ENCODE data around the gene MDK.
"Not testable (repeated sequence)": the region's sequence is repeated elsewhere in the genome, so short reads cannot be mapped to it uniquely, and the experiment has no call there.

The MDK gene

GRCh38 chr11:46366260-46366659 is 15.2 kb upstream of the MDK start:
- DNase-seq (ENCODE audit: low read depth in 1 of 2, low spot score in 1 of 2): no peak
- in situ Hi-C loops (cut with HindIII; ENCODE audit: low pct_unique_long_range_greater_than_20kb, low sequenced_read_pairs): no loop called here
- TF ChIP-seq JUND (IDR thresholded peaks at IDR 0.05; ENCODE audit: low read depth): no peak

- no peak for TF ChIP-seq JUND (IDR thresholded peaks at IDR 0.05; ENCODE audit: low read depth)
- in situ Hi-C loops (cut with HindIII; ENCODE audit: low pct_unique_long_range_greater_than_20kb, low sequenced_read_pairs): no loop called here
- no peak for DNase-seq (ENCODE audit: low read depth in 1 of 2, low spot score in 1 of 2)
These were observed 14.8 kb upstream of the MDK start for GRCh38 chr11:46366661-46367161.

- DNase-seq (ENCODE audit: low read depth in 1 of 2, low spot score in 1 of 2): no peak
- TF ChIP-seq JUND (IDR thresholded peaks at IDR 0.05; ENCODE audit: low read depth): no peak
- in situ Hi-C loops (cut with HindIII; ENCODE audit: low pct_unique_long_range_greater_than_20kb, low sequenced_read_pairs): no loop called here
These were observed 14.1 kb upstream of the MDK start for GRCh38 chr11:46367244-46367915.

DNA sequence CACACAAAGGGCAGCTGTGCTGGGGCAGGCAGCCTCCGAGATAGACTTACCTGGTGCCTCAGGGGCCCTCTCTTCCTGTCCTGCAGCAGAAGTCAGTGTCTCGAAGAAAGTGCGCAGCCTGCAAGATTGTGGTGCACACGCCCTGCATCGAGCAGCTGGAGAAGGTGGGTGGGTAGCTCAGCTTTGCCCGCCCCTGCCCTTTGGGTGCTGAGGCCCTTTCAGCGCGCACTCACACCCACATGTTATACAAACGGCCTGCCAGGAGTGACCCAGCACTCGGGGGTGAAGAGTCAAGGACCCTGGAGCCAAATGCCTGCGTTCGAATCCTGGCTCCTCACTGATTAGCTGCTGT is 13.6 kb upstream of the MDK start:
- no peak for DNase-seq (ENCODE audit: low read depth in 1 of 2, low spot score in 1 of 2)
- no peak for TF ChIP-seq JUND (IDR thresholded peaks at IDR 0.05; ENCODE audit: low read depth)
- in situ Hi-C loops (cut with HindIII; ENCODE audit: low pct_unique_long_range_greater_than_20kb, low sequenced_read_pairs): no loop called here

GRCh38 chr11:46369458-46370152 is 11.9 kb upstream of the MDK start:
- no peak for TF ChIP-seq JUND (IDR thresholded peaks at IDR 0.05; ENCODE audit: low read depth)
- DNase-seq (ENCODE audit: low read depth in 1 of 2, low spot score in 1 of 2): peak; percentile 73 to 80
- in situ Hi-C loops (cut with HindIII; ENCODE audit: low pct_unique_long_range_greater_than_20kb, low sequenced_read_pairs): no loop called here

DNA sequence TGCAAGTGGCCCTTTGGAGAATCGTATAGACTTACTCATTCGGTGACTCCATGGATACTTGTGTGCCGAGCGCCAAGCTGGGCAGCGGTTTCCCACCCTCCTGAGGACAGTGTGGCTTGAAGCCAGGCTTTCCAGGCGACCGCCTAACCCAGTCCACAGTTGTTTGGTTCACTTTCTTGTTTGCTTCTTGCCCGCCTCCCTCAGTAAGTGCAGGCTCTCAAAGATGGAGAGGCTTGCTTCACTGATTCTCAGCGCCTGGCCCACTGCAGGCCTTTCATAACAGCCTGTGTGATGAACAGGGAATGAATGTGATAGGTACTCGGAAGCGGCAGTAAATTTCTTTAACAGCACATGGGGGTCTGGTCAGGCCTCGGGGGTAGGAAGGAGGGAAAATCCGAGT is 11.2 kb upstream of the MDK start:
- in situ Hi-C loops (cut with HindIII; ENCODE audit: low pct_unique_long_range_greater_than_20kb, low sequenced_read_pairs): no loop called here
- DNase-seq (ENCODE audit: low read depth in 1 of 2, low spot score in 1 of 2): no peak
- TF ChIP-seq JUND (IDR thresholded peaks at IDR 0.05; ENCODE audit: low read depth): no peak

DNA sequence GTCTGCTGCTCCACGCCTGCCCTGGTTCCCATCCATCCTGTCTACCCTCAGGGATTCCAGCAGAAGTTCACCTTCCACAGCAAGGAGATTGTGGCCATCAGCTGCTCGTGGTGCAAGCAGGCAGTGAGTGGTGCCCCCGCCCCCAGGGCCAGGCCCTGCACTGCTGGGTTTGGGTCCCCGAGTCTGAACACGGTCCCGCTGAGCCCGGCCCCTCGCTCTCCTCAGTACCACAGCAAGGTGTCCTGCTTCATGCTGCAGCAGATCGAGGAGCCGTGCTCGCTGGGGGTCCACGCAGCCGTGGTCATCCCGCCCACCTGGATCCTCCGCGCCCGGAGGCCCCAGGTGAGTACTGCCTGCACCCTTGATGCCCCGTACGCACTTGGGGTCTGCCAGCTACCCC is 10.2 kb upstream of the MDK start:
- in situ Hi-C loops (cut with HindIII; ENCODE audit: low pct_unique_long_range_greater_than_20kb, low sequenced_read_pairs); DNase-seq (ENCODE audit: low read depth in 1 of 2, low spot score in 1 of 2): not testable (repeated sequence)

DNA sequence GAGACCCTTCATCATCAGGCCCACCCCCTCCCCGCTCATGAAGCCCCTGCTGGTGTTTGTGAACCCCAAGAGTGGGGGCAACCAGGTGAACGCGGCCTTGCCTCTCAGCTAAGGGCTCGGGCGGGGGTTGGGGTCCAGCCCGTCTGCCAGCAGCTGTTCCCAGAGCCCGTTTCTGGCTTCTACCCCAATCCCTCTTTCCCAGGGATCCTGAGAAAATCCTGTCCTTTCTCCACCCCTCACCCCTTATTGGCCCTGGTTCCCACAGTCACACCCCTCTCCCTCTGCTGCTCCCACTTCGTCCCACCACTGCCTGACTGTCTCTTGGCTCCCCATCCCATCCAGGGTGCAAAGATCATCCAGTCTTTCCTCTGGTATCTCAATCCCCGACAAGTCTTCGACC is 9.4 kb upstream of the MDK start:
- DNase-seq (ENCODE audit: low read depth in 1 of 2, low spot score in 1 of 2): no peak
- TF ChIP-seq JUND (IDR thresholded peaks at IDR 0.05; ENCODE audit: low read depth): no peak
- in situ Hi-C loops (cut with HindIII; ENCODE audit: low pct_unique_long_range_greater_than_20kb, low sequenced_read_pairs): no loop called here

GRCh38 chr11:46372501-46372900 is 9.0 kb upstream of the MDK start:
- DNase-seq (ENCODE audit: low read depth in 1 of 2, low spot score in 1 of 2); in situ Hi-C loops (cut with HindIII; ENCODE audit: low pct_unique_long_range_greater_than_20kb, low sequenced_read_pairs): not testable (repeated sequence)

GRCh38 chr11:46373787-46374740 is 7.4 kb upstream of the MDK start:
- no peak for DNase-seq (ENCODE audit: low read depth in 1 of 2, low spot score in 1 of 2)
- in situ Hi-C loops (cut with HindIII; ENCODE audit: low pct_unique_long_range_greater_than_20kb, low sequenced_read_pairs): no loop called here
- TF ChIP-seq JUND (IDR thresholded peaks at IDR 0.05; ENCODE audit: low read depth): no peak

- no peak for TF ChIP-seq JUND (IDR thresholded peaks at IDR 0.05; ENCODE audit: low read depth)
- in situ Hi-C loops (cut with HindIII; ENCODE audit: low pct_unique_long_range_greater_than_20kb, low sequenced_read_pairs): no loop called here
- DNase-seq (ENCODE audit: low read depth in 1 of 2, low spot score in 1 of 2): no peak
These were observed 6.7 kb upstream of the MDK start for GRCh38 chr11:46374815-46375214.

- in situ Hi-C loops (cut with HindIII; ENCODE audit: low pct_unique_long_range_greater_than_20kb, low sequenced_read_pairs): no loop called here
- no peak for TF ChIP-seq JUND (IDR thresholded peaks at IDR 0.05; ENCODE audit: low read depth)
- no peak for DNase-seq (ENCODE audit: low read depth in 1 of 2, low spot score in 1 of 2)
These were observed 5.9 kb upstream of the MDK start for GRCh38 chr11:46375392-46376101.

All from T47D (cell line).